Embryonic facial prominence (tissue), 1 donor: Measurements from ENCODE around the gene ARAP2.

ENCODE experiments used
- DNase-seq: peaks from one replicate; pipeline ENCODE4 v3.0.0-alpha.2; 2016; ENCODE audit errors: extremely low spot score

Gene ARAP2

GRCh38 chr4:36111172-36111571, 133.1 kb downstream of the ARAP2 start:
- DNase-seq, result no peak

DNA sequence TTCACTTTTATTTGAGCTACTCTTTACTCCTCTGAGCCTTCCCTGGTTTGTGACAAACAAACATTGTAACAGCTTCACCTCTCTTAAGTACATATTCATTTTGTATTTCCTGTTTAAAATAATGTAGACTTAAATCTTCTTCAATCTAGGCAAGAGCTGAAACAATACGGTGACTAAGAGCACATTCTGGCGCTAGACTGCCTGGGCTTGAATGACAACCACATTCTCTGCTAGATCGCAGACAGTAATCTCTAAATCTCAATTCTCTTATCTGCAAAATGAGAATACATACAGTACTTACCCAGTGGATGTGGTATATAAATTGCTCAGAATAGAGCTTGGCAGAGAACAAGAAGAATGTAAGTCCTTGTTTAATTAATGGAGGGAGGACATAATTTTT, 144.8 kb downstream of the ARAP2 start:
- no peak for DNase-seq

DNA sequence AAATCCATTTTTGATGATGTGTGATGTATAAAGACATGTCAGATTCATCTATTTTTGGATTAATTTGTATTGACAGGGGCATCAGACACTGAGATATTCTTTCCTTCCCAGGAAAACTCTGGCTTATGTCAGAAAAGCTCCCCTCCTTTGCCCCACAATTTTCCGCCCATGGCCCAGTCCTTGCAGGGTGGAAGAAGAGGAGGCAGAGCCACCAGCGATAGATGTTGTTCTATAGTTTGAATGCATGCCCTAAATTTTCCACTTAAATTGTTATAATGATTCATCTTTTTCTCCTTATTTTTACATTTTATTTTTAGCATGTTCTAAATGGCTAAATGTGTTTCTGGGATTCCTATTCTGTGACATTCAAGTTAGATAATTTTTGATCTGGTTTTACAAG, 149.3 kb downstream of the ARAP2 start:
- no peak for DNase-seq

GRCh38 chr4:36091997-36092396, 152.3 kb downstream of the ARAP2 start:
- DNase-seq, result no peak

GRCh38 chr4:36088542-36088941, 155.8 kb downstream of the ARAP2 start:
- DNase-seq, result no peak

GRCh38 chr4:36086261-36086786, 158.0 kb downstream of the ARAP2 start:
- DNase-seq, result no peak

DNA sequence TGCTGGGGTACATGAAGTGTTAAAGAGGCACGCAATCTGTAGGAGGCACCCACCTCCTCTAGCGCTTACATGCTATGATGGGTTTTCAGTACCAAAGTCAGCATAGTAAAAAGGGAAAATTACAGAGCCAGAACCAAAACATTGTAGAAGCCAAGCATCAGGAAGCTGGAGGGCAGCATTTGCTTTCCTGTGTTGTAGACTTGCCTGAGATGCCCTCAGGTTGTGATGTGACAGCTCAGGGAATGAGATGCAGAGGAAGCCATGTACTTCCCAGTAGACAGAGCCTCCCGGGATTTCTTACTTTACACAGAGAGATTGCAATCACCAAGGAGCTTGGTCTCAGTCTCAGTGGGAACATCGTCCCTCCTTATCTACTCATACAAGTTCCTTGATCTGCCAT, 161.5 kb downstream of the ARAP2 start:
- no peak for DNase-seq

DNA sequence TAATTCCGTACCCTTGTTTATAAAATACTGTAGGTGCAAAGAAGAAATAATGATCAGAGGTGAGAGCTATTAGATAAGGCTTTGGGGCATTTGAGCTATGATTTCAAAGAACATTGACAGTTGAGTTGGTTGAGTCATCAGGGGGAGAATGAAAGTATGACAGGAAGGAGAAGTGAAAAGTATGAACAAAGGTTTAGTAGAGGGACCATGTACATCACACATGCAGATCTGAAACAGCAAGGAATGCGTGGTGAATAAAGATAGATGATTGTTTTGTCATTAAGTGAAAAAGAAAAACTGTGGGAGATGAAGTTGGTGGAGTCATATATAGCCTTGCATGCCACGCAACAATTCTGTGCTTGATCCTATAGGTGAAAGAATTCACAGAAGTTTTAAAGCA, 163.1 kb downstream of the ARAP2 start:
- DNase-seq, result no peak

GRCh38 chr4:36079666-36080065, 164.6 kb downstream of the ARAP2 start:
- DNase-seq, result no peak

GRCh38 chr4:36078319-36078718, 166.0 kb downstream of the ARAP2 start:
- DNase-seq, result no peak

DNA sequence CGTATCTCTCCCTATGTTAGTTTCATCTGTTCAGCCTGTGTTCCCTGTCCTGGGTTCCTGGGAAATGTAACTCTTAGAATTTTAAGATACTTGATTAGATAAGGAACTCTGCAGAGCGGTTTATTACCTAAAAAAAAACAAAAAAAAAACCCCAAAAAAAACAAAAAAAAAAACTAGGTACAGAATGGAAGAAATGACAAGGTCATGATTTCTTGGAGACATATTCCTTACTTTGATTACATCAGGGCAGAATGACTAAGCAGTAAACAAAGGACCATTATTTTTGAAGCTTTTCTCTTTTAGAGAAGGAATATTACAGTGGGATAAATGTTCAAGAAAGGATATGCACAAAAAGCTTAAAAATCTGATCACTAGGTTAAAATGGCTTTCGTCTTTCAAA, 171.8 kb downstream of the ARAP2 start:
- no peak for DNase-seq

GRCh38 chr4:36067116-36067515, 177.2 kb downstream of the ARAP2 start:
- DNase-seq, result no peak

- DNase-seq, result no peak
Measured at GRCh38 chr4:36065274-36065871, 178.9 kb downstream of the ARAP2 start.

DNA sequence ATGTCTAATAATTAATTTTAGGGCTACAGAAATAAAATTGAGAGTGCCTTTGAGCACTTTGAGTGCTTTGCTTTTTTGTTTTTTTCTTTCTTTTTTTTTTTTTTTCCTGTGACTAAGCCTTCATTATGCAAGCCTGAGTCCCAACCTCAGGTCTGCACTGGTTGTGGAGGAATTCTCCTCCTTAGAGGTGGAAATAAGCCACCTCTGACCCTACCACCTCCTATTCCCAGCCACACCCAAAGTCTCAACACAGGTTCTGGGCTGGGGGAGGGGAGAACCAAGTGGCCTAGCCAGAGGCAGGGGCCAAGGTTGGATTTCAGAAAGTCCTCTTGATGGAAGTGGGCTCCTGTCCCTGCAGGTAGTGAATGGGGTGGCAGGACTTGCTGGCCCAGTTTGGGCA, 180.2 kb downstream of the ARAP2 start:
- DNase-seq, result no peak

DNA sequence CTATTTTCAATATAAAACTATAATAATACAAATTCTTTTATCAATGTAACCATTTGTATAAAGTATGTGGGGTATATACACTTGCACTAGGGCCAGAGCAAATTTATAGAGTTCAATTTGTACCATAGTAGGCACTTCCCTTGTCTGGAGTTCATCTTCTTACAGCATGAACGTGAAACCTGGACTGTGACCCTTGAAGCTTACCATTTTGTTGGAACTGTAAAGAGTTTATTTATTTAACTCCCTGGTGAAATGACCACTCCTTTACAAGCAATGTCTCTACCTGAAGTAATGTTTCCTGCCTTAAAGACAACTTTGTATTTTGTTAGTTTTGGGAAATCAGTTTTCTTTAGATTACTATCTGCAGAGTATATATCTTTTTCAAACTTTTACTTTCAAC, 188.2 kb downstream of the ARAP2 start:
- DNase-seq, result no peak

DNA sequence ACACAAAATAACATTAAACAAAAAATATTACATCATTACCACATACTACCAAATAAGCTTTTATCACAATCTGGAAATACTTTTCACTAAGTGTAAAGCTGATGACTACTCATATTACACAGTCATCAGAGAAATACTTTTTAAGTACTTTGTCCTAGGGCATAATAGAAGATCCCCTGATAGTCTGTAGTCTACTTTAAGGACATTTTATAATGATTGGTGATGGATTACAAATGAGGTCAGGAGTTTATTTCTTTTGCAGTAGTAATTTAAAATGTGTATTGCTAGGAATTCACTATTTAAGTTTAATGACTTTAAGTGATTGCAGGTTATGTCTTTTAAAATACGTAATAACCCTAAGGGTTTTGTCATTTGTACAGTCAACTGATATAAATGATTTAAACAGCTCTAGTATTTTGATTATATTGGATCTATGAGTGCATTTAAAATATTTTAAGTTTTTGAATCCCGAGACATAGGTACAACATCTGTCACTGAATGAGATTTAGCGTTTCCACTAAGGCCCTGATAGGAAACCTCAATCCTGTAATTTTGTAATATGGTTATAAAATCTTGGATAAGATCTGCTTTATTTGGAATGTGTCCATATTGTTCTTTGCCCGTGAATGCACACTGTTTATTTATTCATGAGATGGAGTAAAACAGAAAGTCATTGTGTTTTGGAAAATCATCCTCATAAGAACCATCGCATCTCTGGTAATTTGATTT, 189.5 kb downstream of the ARAP2 start:
- DNase-seq, result no peak

- DNase-seq, result no peak
Measured at GRCh38 chr4:36053930-36054329, 190.4 kb downstream of the ARAP2 start.

DNA sequence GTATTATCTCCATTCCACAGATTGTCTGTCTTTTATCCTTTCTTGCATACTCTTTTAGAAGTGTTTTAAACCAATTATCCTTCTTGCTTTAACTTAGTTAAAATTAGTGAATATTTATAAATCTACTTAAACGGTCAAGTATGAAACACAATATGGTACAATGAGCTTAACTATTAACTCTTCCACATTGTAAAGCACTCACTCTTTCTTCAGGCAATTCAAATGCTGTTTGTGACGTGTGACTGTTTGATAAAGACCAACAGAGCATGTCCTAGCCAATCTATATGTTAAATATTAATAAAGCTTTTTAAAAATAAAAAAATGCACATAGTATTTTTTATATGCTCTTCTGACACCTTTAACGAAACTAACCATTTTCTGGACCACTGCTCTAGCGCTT, 192.7 kb downstream of the ARAP2 start:
- no peak for DNase-seq

DNA sequence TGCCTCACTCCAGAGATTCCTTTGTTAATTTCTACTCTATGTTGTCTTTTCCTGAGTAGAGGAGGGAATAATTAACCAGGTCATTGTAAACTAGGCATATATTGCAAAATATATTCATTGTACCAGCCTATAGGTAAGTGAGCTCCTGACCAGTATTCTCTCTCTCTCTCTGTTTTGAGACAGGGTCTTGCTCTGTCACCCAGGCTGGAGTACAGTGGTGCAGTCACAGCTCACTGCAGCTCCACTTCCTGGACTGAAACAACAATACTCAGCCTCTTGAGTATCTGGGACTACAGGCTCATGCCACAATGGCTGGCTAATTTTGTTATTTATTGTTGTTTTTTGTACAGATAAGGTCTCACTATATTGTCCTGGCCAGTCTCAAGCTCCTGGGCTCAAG, 198.3 kb downstream of the ARAP2 start:
- no peak for DNase-seq

- no peak for DNase-seq
Measured at GRCh38 chr4:36043901-36044300, 200.4 kb downstream of the ARAP2 start.

- DNase-seq, result no peak
Measured at GRCh38 chr4:36043241-36043640, 201.1 kb downstream of the ARAP2 start.

DNA sequence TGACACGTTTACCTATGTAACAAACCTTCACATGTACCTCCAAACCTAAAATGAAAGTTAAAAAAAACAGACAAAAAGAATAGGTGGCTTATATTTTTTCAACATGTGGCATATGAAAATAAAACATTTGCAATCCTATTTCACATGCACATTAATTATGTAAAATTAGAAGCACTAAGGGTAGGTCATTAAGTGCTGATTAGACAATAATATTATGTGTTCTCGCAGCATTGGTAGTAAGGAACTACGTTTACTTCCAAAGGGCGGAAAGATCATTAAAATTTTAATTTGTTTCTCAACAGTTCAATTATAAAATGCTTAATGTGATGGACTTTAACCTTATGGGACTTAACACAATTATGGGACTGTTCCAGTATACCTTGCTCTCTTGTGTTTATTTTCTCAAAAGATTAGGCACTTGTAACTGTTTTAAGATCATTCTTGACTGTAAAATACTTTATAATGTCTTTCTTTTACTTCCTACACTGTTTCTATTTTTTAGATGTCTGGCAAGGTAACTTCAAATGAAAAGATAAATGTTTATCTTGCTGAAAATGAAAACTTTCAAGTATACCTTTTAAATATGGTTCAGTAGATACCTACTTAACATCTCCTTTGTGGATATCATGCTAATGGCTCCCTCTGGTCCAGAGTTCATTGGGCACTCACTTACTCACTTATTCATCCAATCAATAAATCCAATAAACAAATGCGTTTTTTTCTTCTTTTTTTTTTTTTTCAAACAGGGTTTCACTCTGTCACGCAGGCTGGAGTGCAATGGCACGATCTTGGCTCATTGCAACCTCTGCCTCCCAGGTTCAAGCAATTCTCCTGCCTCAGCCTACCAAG, 202.0 kb downstream of the ARAP2 start:
- DNase-seq, result no peak

DNA sequence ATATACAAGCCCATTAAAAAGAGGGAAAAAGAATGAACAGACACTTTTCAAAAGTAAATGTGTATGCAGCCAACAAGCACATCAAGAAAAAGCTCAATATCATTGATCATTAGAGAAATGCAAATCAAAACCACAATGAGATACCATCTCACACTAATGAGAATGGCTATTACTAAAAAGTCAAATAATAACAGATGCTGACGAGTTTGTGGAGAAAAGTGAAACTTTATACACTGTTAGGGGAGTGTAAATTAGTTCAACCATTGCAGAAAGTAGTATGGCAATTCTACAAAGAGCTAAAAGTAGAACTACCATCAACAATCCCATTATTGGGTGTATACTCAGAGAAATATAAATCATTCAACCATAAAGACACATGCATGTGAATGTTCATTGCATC, 203.0 kb downstream of the ARAP2 start:
- DNase-seq, result no peak
